Nephron (organoid): ENCODE data around the gene HIC1.

Experiments used
- H3K27ac Mint-ChIP-seq, 3 experiments: 2 replicates each; pipeline ENCODE4 v1.8.0; 2020; ENCODE audit warnings: mixed read lengths in 3 of 3, mild to moderate bottlenecking in 2 of 3, moderate library complexity in 1 of 3
- H3K27me3 Mint-ChIP-seq: 2 replicates; pipeline ENCODE4 v1.8.0; 2021; ENCODE audit warnings: low read depth, mild to moderate bottlenecking, moderate library complexity, mixed read lengths
- H3K36me3 Mint-ChIP-seq: 2 replicates; pipeline ENCODE4 v1.8.0; 2020; ENCODE audit warnings: low read depth, mixed read lengths
- H3K4me1 Mint-ChIP-seq: 2 replicates; pipeline ENCODE4 v1.8.0; 2020; ENCODE audit warnings: mixed read lengths
- H3K4me3 Mint-ChIP-seq, 3 experiments: 2 replicates each; pipeline ENCODE4 v1.8.0; 2020; ENCODE audit warnings: mild to moderate bottlenecking in 3 of 3, mixed read lengths in 3 of 3, moderate library complexity in 2 of 3
- H3K9me3 Mint-ChIP-seq: 2 replicates; pipeline ENCODE4 v1.8.0; 2020; ENCODE audit warnings: mixed read lengths
- TF ChIP-seq, protein P1 (sequence below), 3 experiments: fragments of 200-600 bp; sonication (generic); IDR thresholded peaks; one replicate each; pipeline ENCODE4 v1.5.0; 2021; ENCODE audit warnings: antibody characterized with exemption in 3 of 3; ENCODE audit not compliant: unreplicated experiment in 3 of 3

The HIC1 gene

DNA sequence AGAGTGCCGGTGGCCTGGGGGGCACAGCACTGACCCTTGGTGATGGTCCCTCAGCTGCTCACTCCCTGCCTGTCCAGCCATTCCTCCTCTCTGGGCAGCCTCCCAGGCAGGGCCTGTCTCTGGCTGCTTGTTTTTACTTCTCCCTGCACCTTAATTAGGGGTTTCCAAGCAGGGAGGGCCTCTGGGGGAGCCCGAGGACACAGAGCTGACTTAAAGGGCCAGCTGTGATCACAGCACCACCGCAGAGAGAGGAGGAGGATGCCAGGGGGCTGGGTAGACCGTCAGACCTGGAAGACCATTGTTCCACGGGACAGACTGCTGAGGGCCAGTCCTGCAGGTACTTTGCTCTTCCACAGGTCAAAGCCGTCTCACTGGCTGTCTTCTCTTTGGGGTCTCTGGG lies 26.2 kb upstream of the HIC1 start:
- Mint-ChIP-seq H3K36me3 (no peaks in the 10 kb centered on the region), H3K4me1 (peaks cover 15% of the 10 kb centered on the region), H3K4me3 (peak overlapping the region; percentile 66 to 83 (median 80)), H3K27me3 (peaks cover 45% of the 10 kb centered on the region), H3K27ac (no peak overlapping the region), H3K9me3 (peaks cover 3% of the 10 kb centered on the region)
- TF ChIP-seq, protein P1, sequence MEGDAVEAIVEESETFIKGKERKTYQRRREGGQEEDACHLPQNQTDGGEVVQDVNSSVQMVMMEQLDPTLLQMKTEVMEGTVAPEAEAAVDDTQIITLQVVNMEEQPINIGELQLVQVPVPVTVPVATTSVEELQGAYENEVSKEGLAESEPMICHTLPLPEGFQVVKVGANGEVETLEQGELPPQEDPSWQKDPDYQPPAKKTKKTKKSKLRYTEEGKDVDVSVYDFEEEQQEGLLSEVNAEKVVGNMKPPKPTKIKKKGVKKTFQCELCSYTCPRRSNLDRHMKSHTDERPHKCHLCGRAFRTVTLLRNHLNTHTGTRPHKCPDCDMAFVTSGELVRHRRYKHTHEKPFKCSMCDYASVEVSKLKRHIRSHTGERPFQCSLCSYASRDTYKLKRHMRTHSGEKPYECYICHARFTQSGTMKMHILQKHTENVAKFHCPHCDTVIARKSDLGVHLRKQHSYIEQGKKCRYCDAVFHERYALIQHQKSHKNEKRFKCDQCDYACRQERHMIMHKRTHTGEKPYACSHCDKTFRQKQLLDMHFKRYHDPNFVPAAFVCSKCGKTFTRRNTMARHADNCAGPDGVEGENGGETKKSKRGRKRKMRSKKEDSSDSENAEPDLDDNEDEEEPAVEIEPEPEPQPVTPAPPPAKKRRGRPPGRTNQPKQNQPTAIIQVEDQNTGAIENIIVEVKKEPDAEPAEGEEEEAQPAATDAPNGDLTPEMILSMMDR (IDR thresholded peaks at IDR 0.05; ENCODE audit: unreplicated experiment in 3 of 3) = no peak

DNA sequence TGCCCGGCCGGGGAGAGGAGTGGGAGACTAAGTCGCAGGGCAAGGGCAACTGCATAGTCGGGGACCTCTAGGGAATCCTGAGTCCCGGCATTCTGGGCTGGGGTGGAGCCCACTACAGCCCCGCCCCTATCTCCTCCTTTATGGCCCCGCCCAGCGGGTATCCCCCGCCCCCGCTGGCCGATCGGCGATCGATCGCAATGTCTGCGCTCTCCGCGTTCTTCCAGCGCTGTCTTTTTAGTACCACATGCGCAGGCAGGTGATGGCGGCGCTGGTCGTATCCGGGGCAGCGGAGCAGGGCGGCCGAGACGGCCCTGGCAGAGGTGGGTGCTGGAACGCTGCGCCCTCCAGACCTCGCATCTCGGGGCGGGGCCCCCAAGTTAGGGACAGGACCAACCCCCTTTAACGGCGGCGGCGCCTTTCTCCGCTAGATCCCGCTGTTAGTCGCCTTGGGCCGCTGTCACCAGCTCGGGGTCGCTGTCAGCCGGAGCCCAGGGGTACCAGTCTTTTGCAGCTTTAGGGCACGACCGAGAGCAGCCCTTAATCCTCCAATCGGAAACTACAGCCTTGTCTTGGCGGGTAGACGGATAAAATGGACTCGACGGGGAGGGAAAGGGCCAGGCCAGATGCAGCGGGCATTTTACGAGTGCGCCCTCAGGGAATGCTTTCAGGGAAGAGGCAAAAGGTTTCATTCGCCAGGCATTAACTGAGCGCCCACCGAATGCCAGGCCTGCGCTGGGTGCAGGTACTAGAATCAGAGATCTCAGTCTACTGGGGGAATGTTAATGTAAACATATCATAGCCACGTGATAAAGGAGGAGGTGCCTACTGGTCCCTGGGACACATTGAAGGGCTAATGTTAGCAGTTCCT lies 24.8 kb upstream of the HIC1 start, which contains the start of gene DPH1:
TSS of gene DPH1 (plus strand) at position 243 of the 868 bp plus-strand sequence. CDS start at position 260, 17 bp downstream.
- Mint-ChIP-seq H3K27me3 (peaks cover 37% of the 10 kb centered on the region), H3K9me3 (peaks cover 3% of the 10 kb centered on the region), H3K4me3 (peak within 1 kb of the TSS; percentile 92 to 98 (median 95)), H3K4me1 (peaks cover 15% of the 10 kb centered on the region), H3K36me3 (no peaks in the 10 kb centered on the region), H3K27ac (peak within 1 kb of the TSS; percentile 73 to 84 (median 74))
- TF ChIP-seq, protein P1 (IDR thresholded peaks at IDR 0.05; ENCODE audit: unreplicated experiment in 3 of 3) = no peak

DNA sequence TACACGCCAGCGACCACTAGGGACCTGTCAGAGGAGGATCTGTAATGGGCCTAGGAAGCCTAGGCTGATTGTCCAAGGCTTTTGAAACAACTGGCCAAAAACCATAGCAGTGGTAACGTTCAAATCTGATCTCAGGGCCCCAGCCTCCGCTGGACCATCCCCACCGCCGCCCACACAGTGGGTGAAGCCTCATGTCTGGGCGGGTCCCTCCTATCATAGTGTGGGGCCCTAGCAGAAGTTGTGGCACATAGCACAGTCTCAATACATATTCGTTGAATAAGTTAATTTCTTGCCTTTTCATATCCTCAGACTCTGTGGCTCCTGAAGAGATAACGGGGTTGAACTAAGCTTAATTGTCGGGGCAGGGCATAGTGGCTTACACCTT lies 24.1 kb upstream of the HIC1 start:
- Mint-ChIP-seq H3K36me3 (no peaks in the 10 kb centered on the region), H3K27ac (peak overlapping the region; percentile 73 to 84 (median 74))
- TF ChIP-seq, protein P1 (IDR thresholded peaks at IDR 0.05; ENCODE audit: unreplicated experiment in 3 of 3) = peak; percentile 51 to 68 (median 63)

DNA sequence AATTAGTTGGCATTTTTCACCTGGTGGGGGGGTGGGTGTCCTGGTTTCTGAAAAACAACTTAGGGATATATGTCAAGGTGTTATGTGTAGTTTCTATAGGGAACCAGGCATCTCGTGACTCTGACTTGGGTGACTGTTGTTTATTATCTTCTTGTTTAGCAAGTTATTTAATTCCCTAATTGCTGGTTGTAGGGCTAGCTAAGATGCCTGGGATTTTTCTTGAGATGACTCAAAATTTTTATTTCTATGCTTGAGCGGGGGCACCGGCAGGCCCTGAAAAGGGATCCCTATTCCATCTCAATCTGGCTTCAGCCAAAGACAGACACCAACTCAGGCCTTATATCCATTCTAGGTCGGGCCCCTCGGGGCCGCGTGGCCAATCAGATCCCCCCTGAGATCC lies 21.8 kb upstream of the HIC1 start:
- peaks cover 10% of the 10 kb centered on the region for H3K27me3 Mint-ChIP-seq
- H3K27ac Mint-ChIP-seq = no peak overlapping the region
- H3K4me1 Mint-ChIP-seq = peaks cover 10% of the 10 kb centered on the region
- peaks cover 12% of the 10 kb centered on the region for H3K36me3 Mint-ChIP-seq
- H3K9me3 Mint-ChIP-seq = no peaks in the 10 kb centered on the region
- peak overlapping the region in 2 of 3 experiments; percentile 10 to 70 for H3K4me3 Mint-ChIP-seq
- TF ChIP-seq, protein P1 (IDR thresholded peaks at IDR 0.05; ENCODE audit: unreplicated experiment in 3 of 3) = no peak

More for the DNA sequence above, 24.1 kb upstream of the HIC1 start:
- Mint-ChIP-seq H3K4me1 (peaks cover 15% of the 10 kb centered on the region), H3K27me3 (peaks cover 31% of the 10 kb centered on the region), H3K9me3 (peaks cover 3% of the 10 kb centered on the region), H3K4me3 (peak overlapping the region; percentile 92 to 98 (median 95))

DNA sequence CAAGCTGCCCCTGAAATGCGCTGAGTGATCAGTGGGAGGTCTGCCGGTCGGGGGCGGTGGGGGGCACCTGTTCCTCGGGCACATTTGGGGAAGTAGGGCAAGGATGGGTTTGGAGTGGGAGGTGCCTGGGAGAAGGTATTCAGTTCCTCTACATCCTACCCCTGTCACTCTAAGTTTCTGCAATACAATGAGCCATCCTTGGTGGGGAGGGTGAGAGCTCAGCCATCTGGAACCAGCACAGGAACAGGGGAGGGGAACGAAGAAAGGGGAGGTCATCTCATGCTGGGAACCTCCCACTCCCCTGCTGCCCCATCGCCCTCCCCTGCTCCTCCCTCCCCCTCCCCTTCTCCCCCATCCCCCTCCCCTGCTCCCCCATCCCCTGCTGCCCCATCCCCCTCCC lies 20.7 kb upstream of the HIC1 start:
- peaks cover 18% of the 10 kb centered on the region for H3K36me3 Mint-ChIP-seq
- TF ChIP-seq, protein P1 (IDR thresholded peaks at IDR 0.05; ENCODE audit: unreplicated experiment in 3 of 3) = no peak
- H3K27ac Mint-ChIP-seq = no peak overlapping the region

More for the DNA sequence above, 20.7 kb upstream of the HIC1 start:
- no peaks in the 10 kb centered on the region for H3K9me3 Mint-ChIP-seq
- no peaks in the 10 kb centered on the region for H3K27me3 Mint-ChIP-seq
- peaks cover 10% of the 10 kb centered on the region for H3K4me1 Mint-ChIP-seq
- H3K4me3 Mint-ChIP-seq = no peak overlapping the region
